CD4-positive, alpha-beta T cell (primary cell): ENCODE results near the gene ATP12A. TPM values are rescaled to one million over a fixed set of nuclear protein-coding genes. Genes with fewer than 3 reads are reported as not detected.

ENCODE experiments used
- ATAC-seq: fragments of 200-7000 bp; cut with Tn5 transposase; one replicate; pipeline ENCODE4 v1.10.0; 2022; ENCODE audit warnings: mild to moderate bottlenecking; ENCODE audit not compliant: poor library complexity
- CTCF ChIA-PET: fragments of 350-600 bp; sonication (Branson Sonifier 250); formaldehyde crosslinking; loops from one replicate; lab custom pipeline; 2021; ENCODE audit warnings: antibody characterized with exemption, inconsistent platforms; lab: Charles Lee
- POLR2A ChIA-PET: fragments of 350-600 bp; sonication (Branson Sonifier 250); formaldehyde crosslinking; loops from one replicate; lab custom pipeline; 2021; ENCODE audit warnings: antibody characterized with exemption, inconsistent platforms; lab: Charles Lee
- DNase-seq, 14 experiments: peaks; one replicate each; pipeline ENCODE4 v3.0.0-alpha.2; 2013 to 2020; ENCODE audit warnings: mixed read lengths in 2 of 14
- H3K27ac ChIP-seq, 2 donors: one replicate each; pipeline versions ENCODE4 v1.5.1 to v1.7.0; 2013; ENCODE audit warnings: low read length in 2 of 2, low read depth in 1 of 2, mild to moderate bottlenecking in 1 of 2
- H3K27me3 ChIP-seq, 2 experiments: 1 replicate in 1 of 2; 2 replicates in 1 of 2; pipeline versions ENCODE4 v1.6.1 to v1.7.0; 2013; ENCODE audit warnings: low read length in 2 of 2, control low read depth in 1 of 2, mild to moderate bottlenecking in 1 of 2, moderate library complexity in 1 of 2; ENCODE audit not compliant: insufficient read depth in 2 of 2, control insufficient read depth in 1 of 2
- H3K36me3 ChIP-seq: one replicate; pipeline ENCODE4 v1.6.1; 2013; ENCODE audit warnings: low read length, control low read depth; ENCODE audit not compliant: insufficient read depth
- H3K4me1 ChIP-seq: one replicate; pipeline ENCODE4 v1.6.1; 2013; ENCODE audit warnings: low read length, control low read depth; ENCODE audit not compliant: insufficient read depth
- H3K4me3 ChIP-seq: one replicate; pipeline ENCODE4 v1.5.1; 2013; ENCODE audit warnings: mild to moderate bottlenecking, low read length, moderate library complexity
- H3K9me3 ChIP-seq, 2 experiments: 1 replicate in 1 of 2; 2 replicates in 1 of 2; pipeline versions ENCODE4 v1.6.1 to v1.7.0; 2013; ENCODE audit warnings: low read length in 2 of 2, mild to moderate bottlenecking in 2 of 2, control low read depth in 1 of 2, moderate library complexity in 1 of 2; ENCODE audit not compliant: control insufficient read depth in 1 of 2, insufficient read depth in 1 of 2
- H3K27ac Mint-ChIP-seq: one replicate; pipeline ENCODE4 v1.8.0; 2020; ENCODE audit warnings: mixed read lengths
- H3K27me3 Mint-ChIP-seq: one replicate; pipeline ENCODE4 v1.8.0; 2021; ENCODE audit warnings: mixed read lengths
- H3K36me3 Mint-ChIP-seq: one replicate; pipeline ENCODE4 v1.8.0; 2021; ENCODE audit warnings: low read depth, mixed read lengths
- H3K4me1 Mint-ChIP-seq: one replicate; pipeline ENCODE4 v1.8.0; 2021; ENCODE audit warnings: low read depth, mixed read lengths
- H3K4me3 Mint-ChIP-seq: one replicate; pipeline ENCODE4 v1.8.0; 2020; ENCODE audit warnings: mild to moderate bottlenecking, mixed read lengths
- H3K9me3 Mint-ChIP-seq: one replicate; pipeline ENCODE4 v1.8.0; 2020; ENCODE audit warnings: mixed read lengths
- intact Hi-C, 2 experiments: fragments of 100-400 bp; cut with DNase I in 1 of 2; cut with micrococcal nuclease in 1 of 2; formaldehyde crosslinking; loops; one replicate each; pipeline versions ENCODE4 v1.15.1 to v1.9.0; 2023 to 2025; cut with DNase I, micrococcal nuclease
- total RNA-seq, 174 experiments: library from RNA in 2 of 174; stranded (reverse) in 2 of 174; gene quantifications; one replicate each; pipeline ENCODE4 v1.2.3 and lab custom pipeline; 2021 to 2026
- TF ChIP-seq, protein P1 (sequence below): fragments of 200-600 bp; IDR thresholded peaks from one replicate; pipeline ENCODE4 v1.8.0; 2022; ENCODE audit warnings: antibody characterized with exemption, mild to moderate bottlenecking

The ATP12A gene
- total RNA-seq, 2 experiments from 2014 or later: 0.05 to 0.06 TPM

DNA sequence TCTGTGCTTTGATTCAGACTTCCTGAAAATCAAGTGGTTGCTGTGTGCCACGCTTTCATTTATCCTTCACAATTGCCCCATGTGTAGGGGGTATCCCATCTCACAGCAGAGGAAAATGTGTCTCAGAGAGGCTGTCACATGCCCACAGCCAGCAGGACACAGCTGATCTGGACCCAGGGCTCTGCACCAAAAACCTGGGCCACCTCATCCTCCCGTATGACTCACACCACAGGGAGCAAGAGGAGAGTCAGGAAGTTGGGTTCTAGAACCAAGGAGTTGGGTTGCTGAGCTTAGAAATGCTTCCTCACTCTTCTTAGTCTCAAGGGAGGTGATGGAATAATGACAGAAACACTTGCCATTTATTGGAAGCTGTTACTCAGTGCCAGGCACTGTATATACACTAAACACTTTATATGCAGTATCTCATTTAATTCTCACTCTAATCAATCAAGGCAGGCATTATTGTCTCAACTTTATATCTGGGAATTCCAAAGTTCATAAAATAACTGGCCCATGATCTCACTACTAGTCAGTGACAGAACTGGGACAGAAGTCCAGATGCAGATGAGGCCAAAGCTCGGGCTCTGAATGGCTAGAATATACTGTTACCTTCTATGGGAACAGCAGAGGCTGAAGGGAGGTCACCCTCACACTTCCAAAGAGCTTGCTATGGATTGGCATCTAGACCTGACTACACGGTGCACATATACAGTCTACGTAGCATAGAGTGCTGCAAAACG lies 47.7 kb upstream of the ATP12A start:
- peaks cover 0 to 4% of the 10 kb centered on the region in 2 experiments for H3K9me3 ChIP-seq
- H3K36me3 ChIP-seq: no peaks in the 10 kb centered on the region
- H3K27me3 Mint-ChIP-seq: no peaks in the 10 kb centered on the region
- ChIA-PET POLR2A (no interaction called here), CTCF (interaction anchor here (1.0 kb wide), 1 partner anchor 65 kb away, joined by 3 read pairs; no protein-coding TSS in a partner anchor)
- TF ChIP-seq, protein P1, sequence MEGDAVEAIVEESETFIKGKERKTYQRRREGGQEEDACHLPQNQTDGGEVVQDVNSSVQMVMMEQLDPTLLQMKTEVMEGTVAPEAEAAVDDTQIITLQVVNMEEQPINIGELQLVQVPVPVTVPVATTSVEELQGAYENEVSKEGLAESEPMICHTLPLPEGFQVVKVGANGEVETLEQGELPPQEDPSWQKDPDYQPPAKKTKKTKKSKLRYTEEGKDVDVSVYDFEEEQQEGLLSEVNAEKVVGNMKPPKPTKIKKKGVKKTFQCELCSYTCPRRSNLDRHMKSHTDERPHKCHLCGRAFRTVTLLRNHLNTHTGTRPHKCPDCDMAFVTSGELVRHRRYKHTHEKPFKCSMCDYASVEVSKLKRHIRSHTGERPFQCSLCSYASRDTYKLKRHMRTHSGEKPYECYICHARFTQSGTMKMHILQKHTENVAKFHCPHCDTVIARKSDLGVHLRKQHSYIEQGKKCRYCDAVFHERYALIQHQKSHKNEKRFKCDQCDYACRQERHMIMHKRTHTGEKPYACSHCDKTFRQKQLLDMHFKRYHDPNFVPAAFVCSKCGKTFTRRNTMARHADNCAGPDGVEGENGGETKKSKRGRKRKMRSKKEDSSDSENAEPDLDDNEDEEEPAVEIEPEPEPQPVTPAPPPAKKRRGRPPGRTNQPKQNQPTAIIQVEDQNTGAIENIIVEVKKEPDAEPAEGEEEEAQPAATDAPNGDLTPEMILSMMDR: no peak
- ATAC-seq (no peak), DNase-seq (peak in 1 of 14 experiments; percentile 32)
- intact Hi-C loops: no loop called here
- no peaks in the 10 kb centered on the region for H3K9me3 Mint-ChIP-seq
- H3K4me1 Mint-ChIP-seq: no peaks in the 10 kb centered on the region
- no peaks in the 10 kb centered on the region for H3K4me1 ChIP-seq
- no peak overlapping the region for H3K4me3 ChIP-seq
- H3K4me3 Mint-ChIP-seq: no peak overlapping the region
- H3K27me3 ChIP-seq: no peaks in the 10 kb centered on the region
- no peak overlapping the region for H3K27ac Mint-ChIP-seq
- H3K27ac ChIP-seq: no peak overlapping the region
- H3K36me3 Mint-ChIP-seq: no peaks in the 10 kb centered on the region

DNA sequence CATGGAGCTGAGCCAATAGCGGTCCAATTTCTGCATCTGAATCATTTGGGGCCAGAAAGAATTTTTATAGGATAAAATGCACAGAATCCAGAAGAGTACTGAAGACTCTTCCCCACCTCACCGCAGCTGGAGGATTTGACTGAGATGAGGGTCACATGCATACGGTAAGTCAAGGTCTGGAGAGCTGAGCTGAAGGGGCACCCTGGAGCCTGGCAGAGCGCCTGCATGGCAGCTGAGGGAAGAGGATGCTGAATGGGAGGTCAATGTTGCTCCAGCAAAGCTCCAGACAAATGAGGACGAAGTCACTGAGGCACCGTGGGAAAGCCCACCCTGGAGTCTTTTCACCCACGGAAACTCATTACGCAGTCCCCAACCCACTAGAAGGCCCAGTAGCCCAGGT lies 43.4 kb upstream of the ATP12A start:
- Mint-ChIP-seq H3K9me3 (no peaks in the 10 kb centered on the region), H3K27me3 (no peaks in the 10 kb centered on the region), H3K27ac (no peak overlapping the region), H3K36me3 (no peaks in the 10 kb centered on the region), H3K4me1 (no peaks in the 10 kb centered on the region), H3K4me3 (no peak overlapping the region)
- CTCF ChIA-PET: no interaction called here
- ATAC-seq (no peak), DNase-seq (no peak)
- TF ChIP-seq, protein P1: no peak
- peaks cover 0 to 9% of the 10 kb centered on the region in 2 experiments for H3K9me3 ChIP-seq
- H3K27me3 ChIP-seq: no peaks in the 10 kb centered on the region
- POLR2A ChIA-PET: interaction anchor here (0.6 kb wide), 1 partner anchor 537 kb away, joined by 3 read pairs; no protein-coding TSS in a partner anchor
- no peaks in the 10 kb centered on the region for H3K36me3 ChIP-seq
- H3K4me1 ChIP-seq: no peaks in the 10 kb centered on the region
- intact Hi-C loops: no loop called here
- no peak overlapping the region for H3K4me3 ChIP-seq
- no peak overlapping the region for H3K27ac ChIP-seq

DNA sequence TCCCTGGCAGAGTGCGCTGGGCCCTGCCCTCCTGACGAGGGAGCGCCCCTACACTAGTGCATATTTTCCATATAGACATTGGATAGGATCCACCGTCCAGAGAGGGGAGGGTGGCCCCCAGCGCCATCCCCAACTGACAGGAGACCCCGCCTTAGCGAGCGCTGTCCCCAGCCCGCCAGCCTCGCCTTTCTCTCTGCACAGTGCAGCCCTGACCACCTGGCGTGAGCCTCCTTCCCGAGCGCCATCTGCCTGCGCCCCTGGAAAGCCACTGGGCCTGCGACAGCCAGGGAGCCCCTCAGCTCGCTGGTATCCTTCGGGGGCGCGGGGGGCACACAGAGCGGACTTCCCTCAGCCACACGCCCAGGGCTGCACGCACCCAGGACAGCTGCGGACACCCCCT lies 42.1 kb upstream of the ATP12A start:
- ATAC-seq: no peak
- no peaks in the 10 kb centered on the region for H3K27me3 ChIP-seq
- no peak for DNase-seq
- Mint-ChIP-seq H3K4me3 (no peak overlapping the region), H3K27ac (no peak overlapping the region), H3K27me3 (no peaks in the 10 kb centered on the region), H3K4me1 (no peaks in the 10 kb centered on the region), H3K36me3 (no peaks in the 10 kb centered on the region), H3K9me3 (no peaks in the 10 kb centered on the region)
- TF ChIP-seq, protein P1: no peak
- H3K36me3 ChIP-seq: no peaks in the 10 kb centered on the region
- intact Hi-C loops: no loop called here
- H3K4me3 ChIP-seq: no peak overlapping the region
- no peak overlapping the region for H3K27ac ChIP-seq
- no peaks in the 10 kb centered on the region for H3K4me1 ChIP-seq
- H3K9me3 ChIP-seq: peaks cover 0 to 9% of the 10 kb centered on the region in 2 experiments
- ChIA-PET CTCF (no interaction called here), POLR2A (no interaction called here)
